GM18502 (cell line): Measurements from ENCODE around the gene MTMR12.

Experiments used
- ATAC-seq: cut with Tn5 transposase; IDR thresholded peaks from one replicate; pipeline ENCODE4 v1.9.1; 2021; ENCODE audit warnings: mild to moderate bottlenecking; ENCODE audit not compliant: unreplicated experiment, poor library complexity

Gene MTMR12

GRCh38 chr5:32207355-32207634, 105.4 kb downstream of the MTMR12 start:
- no peak for ATAC-seq

- ATAC-seq, result no peak
Observed at GRCh38 chr5:32206509-32207354, 106.0 kb downstream of the MTMR12 start.

DNA sequence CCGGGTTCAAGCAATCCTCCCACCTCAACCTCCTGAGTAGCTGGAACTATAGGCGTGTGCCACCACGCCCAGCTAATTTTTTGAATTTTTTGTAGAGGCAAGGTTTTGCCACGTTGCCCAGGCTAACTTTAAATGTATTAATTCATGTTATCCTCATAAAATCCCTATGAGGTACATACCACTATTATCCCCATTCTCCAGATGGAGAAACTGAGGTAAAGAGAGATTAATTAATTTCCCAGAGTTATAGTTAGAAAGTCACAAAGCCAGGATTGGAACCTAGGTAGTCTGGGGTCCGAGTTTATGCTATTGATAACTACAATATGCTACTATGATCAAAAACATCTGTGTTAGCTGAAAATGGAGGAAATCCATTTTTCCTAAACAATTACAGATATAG, 106.7 kb downstream of the MTMR12 start:
- ATAC-seq, result no peak

DNA sequence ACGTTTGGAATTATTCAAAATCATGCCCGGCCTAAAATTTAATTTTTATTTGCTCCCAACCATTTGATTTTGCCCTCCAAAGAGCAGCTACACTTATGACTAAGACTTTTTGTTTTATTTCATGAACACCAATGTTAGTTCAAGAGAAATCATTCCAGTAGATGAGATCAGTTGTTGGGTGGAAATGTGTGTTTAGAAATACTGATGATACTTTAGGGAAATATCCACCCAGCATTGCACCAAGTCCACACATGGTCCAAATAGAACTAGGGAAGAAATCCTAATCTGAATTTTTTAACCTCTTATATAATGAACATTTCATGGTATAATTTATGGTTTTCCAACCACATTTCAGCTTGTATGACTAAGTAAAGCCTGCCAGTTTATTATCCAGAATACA, 110.3 kb downstream of the MTMR12 start:
- ATAC-seq, result no peak

- ATAC-seq, result no peak
Observed at GRCh38 chr5:32201122-32201753, 111.5 kb downstream of the MTMR12 start.

GRCh38 chr5:32197032-32197431, 115.7 kb downstream of the MTMR12 start:
- no peak for ATAC-seq

GRCh38 chr5:32195265-32195664, 117.5 kb downstream of the MTMR12 start:
- no peak for ATAC-seq

DNA sequence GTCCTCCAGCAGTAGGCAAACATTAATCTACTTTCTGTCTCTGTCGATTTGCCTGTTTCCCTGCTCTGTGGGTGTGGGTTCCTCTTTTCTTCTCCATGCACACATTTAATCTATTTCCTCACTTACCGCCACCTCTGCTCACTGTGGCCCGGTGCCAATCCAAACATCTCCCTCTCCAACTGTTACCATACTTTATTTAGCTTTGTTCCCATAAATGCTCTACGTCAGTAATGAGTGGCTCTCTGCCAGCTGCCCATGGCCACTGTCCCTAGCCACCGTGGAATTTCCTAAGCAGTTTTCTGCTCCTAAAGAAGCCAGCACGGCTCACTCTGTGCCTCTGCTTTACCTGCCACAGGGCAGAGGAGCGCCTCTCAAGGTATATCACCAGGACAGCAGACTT, 119.1 kb downstream of the MTMR12 start:
- ATAC-seq, result peak; percentile 80

GRCh38 chr5:32190095-32190494, 122.6 kb downstream of the MTMR12 start:
- ATAC-seq, result no peak

DNA sequence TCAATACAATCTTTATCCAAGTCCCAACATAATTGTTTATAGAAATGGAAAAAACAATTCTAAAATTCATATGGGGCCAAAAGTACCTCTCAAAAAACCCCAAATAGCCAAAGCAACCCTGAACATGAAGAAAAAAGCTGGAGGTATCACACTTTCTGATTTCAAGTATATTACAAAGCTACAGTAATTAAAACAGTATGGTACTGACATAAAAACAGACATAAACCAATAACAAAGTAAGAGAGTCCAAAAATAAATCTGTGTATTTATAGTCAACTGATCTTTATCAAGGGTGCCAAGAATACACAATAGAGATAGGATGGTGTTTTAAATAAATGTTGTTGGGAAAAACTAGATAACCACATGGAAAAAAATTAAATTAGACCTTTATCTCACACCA, 125.1 kb downstream of the MTMR12 start:
- no peak for ATAC-seq

DNA sequence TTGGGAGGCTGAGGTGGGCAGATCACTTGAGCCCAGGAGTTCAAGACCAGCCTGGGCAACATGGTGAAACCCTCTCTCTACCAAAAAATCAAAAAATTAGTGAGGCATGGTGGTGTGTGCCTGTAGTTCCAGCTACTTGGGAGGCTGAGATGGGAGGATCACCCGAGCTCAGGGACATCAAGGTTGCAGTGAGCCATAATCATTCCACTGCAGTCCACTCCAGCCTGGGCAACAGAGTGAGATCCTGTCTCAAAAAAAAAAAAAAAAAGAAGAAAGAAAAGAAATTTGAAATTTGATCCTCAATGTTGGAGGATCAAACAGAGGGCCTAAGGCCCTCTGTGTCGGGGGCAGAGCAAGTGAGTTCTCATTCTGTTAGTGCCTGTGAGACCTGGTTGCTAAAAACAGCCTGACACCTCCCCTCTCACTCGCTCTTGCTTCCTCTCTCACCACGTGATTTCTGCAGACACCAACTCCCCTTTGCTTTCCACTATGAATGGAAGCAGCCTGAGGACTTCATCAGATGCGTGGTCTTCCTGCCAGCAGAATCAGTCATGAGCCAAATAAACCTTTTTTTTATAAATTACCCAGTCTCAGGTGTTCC, 130.2 kb downstream of the MTMR12 start:
- peak; percentile 92 for ATAC-seq
